Ovary (tissue), 3 donors: ENCODE results near the gene LHFPL6.

Experiments used
- EP300 ChIP-seq: sonication (generic); formaldehyde crosslinking; IDR thresholded peaks from one replicate; pipeline ENCODE4 v1.6.1; 2017; ENCODE audit warnings: antibody characterized with exemption
- TF ChIP-seq, protein P1 (sequence below), 3 donors: fragments of 450-650 bp in 2 of 3; fragments of 200-600 bp in 1 of 3; IDR thresholded peaks; one replicate each; pipeline versions ENCODE4 v1.5.1 to v1.8.0; 2016 to 2022; ENCODE audit warnings: antibody characterized with exemption in 3 of 3, mild to moderate bottlenecking in 1 of 3
- donor health status: DM: no; HTN: no; CAD: no.

GRCh38 chr13:39408512-39408911, 194.5 kb downstream of the LHFPL6 start:
- TF ChIP-seq, protein P1, sequence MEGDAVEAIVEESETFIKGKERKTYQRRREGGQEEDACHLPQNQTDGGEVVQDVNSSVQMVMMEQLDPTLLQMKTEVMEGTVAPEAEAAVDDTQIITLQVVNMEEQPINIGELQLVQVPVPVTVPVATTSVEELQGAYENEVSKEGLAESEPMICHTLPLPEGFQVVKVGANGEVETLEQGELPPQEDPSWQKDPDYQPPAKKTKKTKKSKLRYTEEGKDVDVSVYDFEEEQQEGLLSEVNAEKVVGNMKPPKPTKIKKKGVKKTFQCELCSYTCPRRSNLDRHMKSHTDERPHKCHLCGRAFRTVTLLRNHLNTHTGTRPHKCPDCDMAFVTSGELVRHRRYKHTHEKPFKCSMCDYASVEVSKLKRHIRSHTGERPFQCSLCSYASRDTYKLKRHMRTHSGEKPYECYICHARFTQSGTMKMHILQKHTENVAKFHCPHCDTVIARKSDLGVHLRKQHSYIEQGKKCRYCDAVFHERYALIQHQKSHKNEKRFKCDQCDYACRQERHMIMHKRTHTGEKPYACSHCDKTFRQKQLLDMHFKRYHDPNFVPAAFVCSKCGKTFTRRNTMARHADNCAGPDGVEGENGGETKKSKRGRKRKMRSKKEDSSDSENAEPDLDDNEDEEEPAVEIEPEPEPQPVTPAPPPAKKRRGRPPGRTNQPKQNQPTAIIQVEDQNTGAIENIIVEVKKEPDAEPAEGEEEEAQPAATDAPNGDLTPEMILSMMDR (IDR thresholded peaks at IDR 0.05) = no peak
- no peak for TF ChIP-seq EP300
